B cell (primary cell): ENCODE measurements around the gene SLC13A3. TPM values are rescaled to one million over a fixed set of nuclear protein-coding genes. Genes with fewer than 3 reads are reported as not detected.

Experiments
- ATAC-seq: fragments of 200-7000 bp; cut with Tn5 transposase; one replicate; pipeline ENCODE4 v1.10.0; 2021; ENCODE audit warnings: low read depth, mild to moderate bottlenecking, moderate number of reproducible peaks, moderate library complexity
- CTCF ChIA-PET: fragments of 350-600 bp; sonication (Branson Sonifier 250); formaldehyde crosslinking; loops from one replicate; lab custom pipeline; 2021; ENCODE audit warnings: antibody characterized with exemption, inconsistent platforms; lab: Charles Lee
- POLR2A ChIA-PET: fragments of 350-600 bp; sonication (Branson Sonifier 250); formaldehyde crosslinking; loops from one replicate; lab custom pipeline; 2021; ENCODE audit warnings: antibody characterized with exemption; lab: Charles Lee
- DNase-seq: peaks from one replicate; pipeline ENCODE4 v3.0.0; 2013
- H2AFZ ChIP-seq: 2 replicates; pipeline ENCODE4 v1.6.1; 2012; ENCODE audit warnings: mild to moderate bottlenecking, low read depth, low read length; ENCODE audit not compliant: insufficient read depth, poor library complexity, severe bottlenecking
- H3K27ac ChIP-seq, 2 donors: 1 replicate in 1 of 2; 2 replicates in 1 of 2; pipeline ENCODE4 v1.5.1; 2012 to 2013; ENCODE audit warnings: low read length in 2 of 2, mild to moderate bottlenecking in 2 of 2, moderate library complexity in 1 of 2
- H3K27me3 ChIP-seq, 4 experiments: fragments of 200-600 bp in 1 of 4; sonication (generic) in 1 of 4; replicated peaks in 1 of 4; 1 replicate in 2 of 4; 2 replicates in 2 of 4; pipeline versions ENCODE4 v1.6.1 to v1.7.0; 2013 to 2016; ENCODE audit warnings: low read length in 3 of 4, mild to moderate bottlenecking in 2 of 4, mixed read lengths in 1 of 4, moderate library complexity in 1 of 4; ENCODE audit not compliant: insufficient read depth in 4 of 4, control insufficient read depth in 3 of 4; ENCODE audit errors: control extremely low read depth in 1 of 4
- H3K36me3 ChIP-seq, 2 experiments: replicated peaks in 1 of 2; 1 replicate in 1 of 2; 2 replicates in 1 of 2; pipeline versions ENCODE4 v1.6.1 to v1.7.1; 2013; ENCODE audit warnings: low read length in 1 of 2; ENCODE audit not compliant: insufficient read depth in 2 of 2, control insufficient read depth in 1 of 2; ENCODE audit errors: control extremely low read depth in 1 of 2, extremely low read depth in 1 of 2
- H3K4me1 ChIP-seq, 2 donors: fragments of 200-600 bp in 1 of 2; sonication (generic) in 1 of 2; 1 replicate in 1 of 2; 2 replicates in 1 of 2; pipeline versions ENCODE4 v1.5.1 to v1.6.1; 2013 to 2017; ENCODE audit warnings: low read length in 2 of 2; ENCODE audit not compliant: control insufficient read depth in 2 of 2, insufficient read depth in 2 of 2
- H3K4me2 ChIP-seq: replicated peaks from 2 replicates; pipeline ENCODE3; 2012; ENCODE audit warnings: mild to moderate bottlenecking, low read depth, low read length; ENCODE audit not compliant: poor library complexity, severe bottlenecking
- H3K4me3 ChIP-seq, 5 experiments: fragments of 200-600 bp in 1 of 5; sonication (generic) in 1 of 5; 1 replicate in 3 of 5; 2 replicates in 2 of 5; pipeline versions ENCODE4 v1.5.1 to v1.7.0; 2011 to 2016; ENCODE audit warnings: low read length in 4 of 5, mild to moderate bottlenecking in 4 of 5, low read depth in 2 of 5, control low read depth in 1 of 5, moderate library complexity in 1 of 5; ENCODE audit not compliant: insufficient read depth in 1 of 5; ENCODE audit errors: control extremely low read depth in 1 of 5, extremely low read depth in 1 of 5
- H3K79me2 ChIP-seq: fragments of 200-600 bp; sonication (generic); one replicate; pipeline ENCODE4 v1.6.0; 2016; ENCODE audit warnings: low read length; ENCODE audit not compliant: control insufficient read depth, insufficient read depth
- H3K9ac ChIP-seq: fragments of 200-600 bp; sonication (generic); 2 replicates; pipeline ENCODE4 v1.6.1; 2017; ENCODE audit warnings: mild to moderate bottlenecking, low read length, moderate library complexity
- H3K9me3 ChIP-seq, 3 donors: one replicate each; pipeline versions ENCODE4 v1.6.1 to v1.7.1; 2013; ENCODE audit warnings: low read length in 2 of 3; ENCODE audit not compliant: control insufficient read depth in 2 of 3, insufficient read depth in 1 of 3; ENCODE audit errors: control extremely low read depth in 1 of 3
- H4K20me1 ChIP-seq: 2 replicates; pipeline ENCODE4 v1.6.0; 2012; ENCODE audit warnings: mild to moderate bottlenecking, low read length; ENCODE audit not compliant: insufficient read depth, control insufficient read depth, poor library complexity, severe bottlenecking
- H3K27ac Mint-ChIP-seq: one replicate; pipeline ENCODE4 v1.8.0; 2021; ENCODE audit warnings: mixed read lengths
- H3K27me3 Mint-ChIP-seq: one replicate; pipeline ENCODE4 v1.8.0; 2021; ENCODE audit warnings: mixed read lengths
- H3K4me1 Mint-ChIP-seq: one replicate; pipeline ENCODE4 v1.8.0; 2021; ENCODE audit warnings: mixed read lengths
- H3K4me3 Mint-ChIP-seq: one replicate; pipeline ENCODE4 v1.8.0; 2021; ENCODE audit warnings: mixed read lengths
- H3K9me3 Mint-ChIP-seq: one replicate; pipeline ENCODE4 v1.8.0; 2022; ENCODE audit warnings: mixed read lengths; ENCODE audit not compliant: insufficient read depth
- EZH2 ChIP-seq: IDR thresholded peaks from 2 replicates; pipeline ENCODE4 v1.6.1; 2012; ENCODE audit warnings: borderline replicate concordance, low read depth, mild to moderate bottlenecking, moderate library complexity, low read length; ENCODE audit not compliant: insufficient read depth, poor library complexity, severe bottlenecking
- WGBS: methylation state at CpG from one replicate; pipeline ENCODE4 v1.1.5; 2013; ENCODE audit warnings: missing lambda C conversion rate; ENCODE audit not compliant: insufficient coverage; 5-methylcytosine and 5-hydroxymethylcytosine counted together
- intact Hi-C: fragments of 100-400 bp; cut with micrococcal nuclease; formaldehyde crosslinking; loops from one replicate; pipeline ENCODE4 v1.10.0; 2022
- polyA plus RNA-seq: library from polyadenylated mRNA; depleted of rRNA; stranded (reverse); fragments of >200 nt; gene quantifications from 2 replicates; pipeline ENCODE4 v1.2.3, GENCODE V29; 2012
- total RNA-seq, 2 donors: library from RNA; stranded (reverse); fragments of 120-200 nt in 1 of 2; gene quantifications; 1 replicate in 1 of 2; 2 replicates in 1 of 2; pipeline versions ENCODE4 v1.2.3 to v1.2.4, GENCODE V29; 2013 to 2022
- TF ChIP-seq, protein P1 (sequence below): fragments of 200-600 bp; IDR thresholded peaks from one replicate; pipeline ENCODE4 v1.8.0; 2022; ENCODE audit warnings: antibody characterized with exemption, mild to moderate bottlenecking

The SLC13A3 gene
- total and polyA plus RNA-seq, 2 donors (not counting 1 experiment from before 2014, with no cell fraction given) = 0.09 to 0.20 TPM

GRCh38 chr20:46563170-46563859 lies 87.9 kb downstream of the SLC13A3 start:
- no peak overlapping the region for H3K27ac ChIP-seq
- Mint-ChIP-seq H3K27ac (no peak overlapping the region), H3K4me3 (no peak overlapping the region), H3K4me1 (peaks cover 3% of the 10 kb centered on the region), H3K27me3 (peaks cover 16% of the 10 kb centered on the region), H3K9me3 (no peaks in the 10 kb centered on the region)
- ATAC-seq (no peak), DNase-seq (no peak)
- TF ChIP-seq, protein P1, sequence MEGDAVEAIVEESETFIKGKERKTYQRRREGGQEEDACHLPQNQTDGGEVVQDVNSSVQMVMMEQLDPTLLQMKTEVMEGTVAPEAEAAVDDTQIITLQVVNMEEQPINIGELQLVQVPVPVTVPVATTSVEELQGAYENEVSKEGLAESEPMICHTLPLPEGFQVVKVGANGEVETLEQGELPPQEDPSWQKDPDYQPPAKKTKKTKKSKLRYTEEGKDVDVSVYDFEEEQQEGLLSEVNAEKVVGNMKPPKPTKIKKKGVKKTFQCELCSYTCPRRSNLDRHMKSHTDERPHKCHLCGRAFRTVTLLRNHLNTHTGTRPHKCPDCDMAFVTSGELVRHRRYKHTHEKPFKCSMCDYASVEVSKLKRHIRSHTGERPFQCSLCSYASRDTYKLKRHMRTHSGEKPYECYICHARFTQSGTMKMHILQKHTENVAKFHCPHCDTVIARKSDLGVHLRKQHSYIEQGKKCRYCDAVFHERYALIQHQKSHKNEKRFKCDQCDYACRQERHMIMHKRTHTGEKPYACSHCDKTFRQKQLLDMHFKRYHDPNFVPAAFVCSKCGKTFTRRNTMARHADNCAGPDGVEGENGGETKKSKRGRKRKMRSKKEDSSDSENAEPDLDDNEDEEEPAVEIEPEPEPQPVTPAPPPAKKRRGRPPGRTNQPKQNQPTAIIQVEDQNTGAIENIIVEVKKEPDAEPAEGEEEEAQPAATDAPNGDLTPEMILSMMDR = no peak
- no peak for TF ChIP-seq EZH2
- no peak overlapping the region for H3K9ac ChIP-seq
- H3K36me3 ChIP-seq = no peaks in the 10 kb centered on the region
- intact Hi-C loops = no loop called here
- H3K4me3 ChIP-seq = no peak overlapping the region
- H3K4me1 ChIP-seq = peaks cover 8 to 11% of the 10 kb centered on the region in 2 donors
- H3K9me3 ChIP-seq = no peaks in the 10 kb centered on the region
- H3K79me2 ChIP-seq = no peaks in the 10 kb centered on the region
- ChIA-PET POLR2A (no interaction called here), CTCF (interaction anchor here (1.0 to 2.7 kb wide), 2 partner anchors 12 to 18 kb away, joined by 3 to 13 read pairs; partner anchors contain the start of gene OCSTAMP)
- peaks cover 0 to 6% (median 0%) of the 10 kb centered on the region in 4 experiments for H3K27me3 ChIP-seq
- WGBS = 92% methylated on average over 16 of the region's 16 CpGs
- no peak overlapping the region for H2AFZ ChIP-seq
- H4K20me1 ChIP-seq = no peaks in the 10 kb centered on the region
- H3K4me2 ChIP-seq = no peak overlapping the region
